K562 (cell line): Measurements from ENCODE around the gene SRMS. TPM values are rescaled to one million over a fixed set of nuclear protein-coding genes. Genes with fewer than 3 reads are reported as not detected.
A peak's percentile ranks its signal among the peaks of the same experiment; 100 is the strongest.

Experiments
- ATAC-seq: fragments of 200-7000 bp; cut with Tn5 transposase; 3 replicates; pipeline ENCODE4 v1.9.1; 2020; ENCODE audit warnings: moderate library complexity
- BruUV-seq: library from RNA; stranded (reverse); fragments of 400-500 nt; replicated peaks from 2 replicates; lab custom pipeline; 2021; lab: Mats Ljungman, UMichigan
- CTCF ChIA-PET: fragments of 300-600 bp; formaldehyde crosslinking; extraction: SDS; loops from one replicate; lab custom pipeline; 2021; ENCODE audit warnings: low intra/inter-chr PET ratio; lab: Yijun Ruan, JAX
- POLR2A ChIA-PET: fragments of 300-600, 350-650 bp; sonication (Branson Sonifier 250); formaldehyde crosslinking; extraction: SDS; loops from one replicate; lab custom pipeline; 2021; ENCODE audit warnings: antibody characterized with exemption, inconsistent platforms; lab: Yijun Ruan, JAX
- DNase-seq, 4 experiments: peaks; one replicate each; pipeline versions ENCODE4 v3.0.0 to v3.0.0-alpha.2; 2011 to 2018; ENCODE audit warnings: low spot score in 3 of 4, mixed read lengths in 3 of 4; ENCODE audit errors: extremely low read depth in 1 of 4
- FAIRE-seq: peaks from 2 replicates; lab custom pipeline; 2011; peaks lifted over from hg19 to GRCh38; lab: Jason Lieb, UNC
- H2AFZ ChIP-seq: 2 replicates; pipeline ENCODE4 v1.6.0; 2011; ENCODE audit warnings: low read depth, low read length, control low read depth, inconsistent platforms
- H3K27ac ChIP-seq: fragments of 200-600 bp; 3 replicates; pipeline ENCODE4 v1.8.0; 2011; ENCODE audit warnings: low read depth, mild to moderate bottlenecking, control low read depth, inconsistent platforms, low read length, moderate library complexity, mixed read lengths; ENCODE audit errors: extremely low read depth
- H3K27me3 ChIP-seq, 2 experiments: fragments of 300-600 bp in 1 of 2; 2 replicates in 1 of 2; 3 replicates in 1 of 2; pipeline versions ENCODE4 v1.6.0 to v1.8.0; 2011; ENCODE audit warnings: inconsistent platforms in 2 of 2, low read length in 2 of 2, mild to moderate bottlenecking in 1 of 2, mixed read lengths in 1 of 2, moderate library complexity in 1 of 2; ENCODE audit not compliant: control insufficient read depth in 2 of 2, insufficient read depth in 2 of 2
- H3K36me3 ChIP-seq: fragments of 300-600 bp; 3 replicates; pipeline ENCODE4 v1.8.0; 2011; ENCODE audit warnings: mild to moderate bottlenecking, low read length, inconsistent platforms; ENCODE audit not compliant: control insufficient read depth, insufficient read depth
- H3K4me1 ChIP-seq, 2 experiments: fragments of 200-600 bp in 1 of 2; replicated peaks in 1 of 2; 2 replicates in 1 of 2; 3 replicates in 1 of 2; pipeline versions ENCODE4 v1.5.1 to v1.8.0; 2011; ENCODE audit warnings: inconsistent platforms in 2 of 2, low read length in 2 of 2, mild to moderate bottlenecking in 1 of 2, mixed read lengths in 1 of 2, moderate library complexity in 1 of 2; ENCODE audit not compliant: control insufficient read depth in 2 of 2, insufficient read depth in 2 of 2
- H3K4me2 ChIP-seq: 2 replicates; pipeline ENCODE4 v1.6.1; 2011; ENCODE audit warnings: low read length, control low read depth, inconsistent platforms, mixed read lengths; ENCODE audit not compliant: insufficient read depth
- H3K4me3 ChIP-seq: fragments of 200-600 bp; sonication (generic), shearing (Covaris generic); 2 replicates; pipeline ENCODE4 v1.5.1; 2016; ENCODE audit warnings: control low read depth, inconsistent platforms
- H3K79me2 ChIP-seq: fragments of 200-600 bp; 3 replicates; pipeline ENCODE4 v1.8.0; 2011; ENCODE audit warnings: low read length, inconsistent platforms; ENCODE audit not compliant: control insufficient read depth, insufficient read depth
- H3K9ac ChIP-seq, 2 experiments: 2 replicates each; pipeline versions ENCODE4 v1.6.0 to v1.6.1; 2011; ENCODE audit warnings: low read depth in 2 of 2, low read length in 2 of 2, control low read depth in 1 of 2, inconsistent platforms in 1 of 2, mild to moderate bottlenecking in 1 of 2, mixed read lengths in 1 of 2; ENCODE audit not compliant: insufficient read depth in 1 of 2
- H3K9me1 ChIP-seq: one replicate; pipeline ENCODE4 v1.6.0; 2011; ENCODE audit warnings: inconsistent platforms, mild to moderate bottlenecking, low read length, moderate library complexity; ENCODE audit not compliant: control insufficient read depth, insufficient read depth
- H3K9me3 ChIP-seq: replicated peaks from 2 replicates; pipeline ENCODE4 v1.5.1; 2011; ENCODE audit warnings: low read depth, low read length, inconsistent platforms; ENCODE audit not compliant: control insufficient read depth, insufficient read depth
- H4K20me1 ChIP-seq: replicated peaks from 2 replicates; pipeline ENCODE4 v1.6.1; 2011; ENCODE audit warnings: low read length, inconsistent platforms, mixed read lengths; ENCODE audit not compliant: control insufficient read depth, insufficient read depth
- CBFA2T3 ChIP-seq: fragments of 450-650 bp; IDR thresholded peaks from 2 replicates; pipeline ENCODE4 v1.6.1; 2017
- EZH2 ChIP-seq: IDR thresholded peaks from 2 replicates; pipeline ENCODE4 v1.6.1; 2012; ENCODE audit warnings: low read depth, mild to moderate bottlenecking, inconsistent platforms, low read length, borderline replicate concordance
- FOXJ3 ChIP-seq: sonication (generic); formaldehyde crosslinking; IDR thresholded peaks from 2 replicates; pipeline ENCODE4 v1.4.0; 2020; ENCODE audit warnings: mild to moderate bottlenecking, missing genetic modification reagents
- KAT7 ChIP-seq: sonication (generic); formaldehyde crosslinking; IDR thresholded peaks from 2 replicates; pipeline ENCODE4 v1.8.0; 2022; ENCODE audit warnings: missing genetic modification reagents, mild to moderate bottlenecking, borderline replicate concordance
- MYNN ChIP-seq, 2 experiments: sonication (generic); formaldehyde crosslinking in 1 of 2; IDR thresholded peaks; 2 replicates each; pipeline versions ENCODE4 v1.5.0 to v1.6.1; 2016 to 2020; ENCODE audit warnings: antibody characterized with exemption in 1 of 2, missing genetic modification reagents in 1 of 2
- NFRKB ChIP-seq: fragments of 450-650 bp; IDR thresholded peaks from 2 replicates; pipeline ENCODE4 v1.6.1; 2016; ENCODE audit warnings: low read depth
- NR2C1 ChIP-seq, 2 experiments: fragments of 450-650 bp; IDR thresholded peaks; 2 replicates each; pipeline ENCODE4 v1.6.1; 2017; ENCODE audit warnings: mild to moderate bottlenecking in 2 of 2, antibody characterized with exemption in 1 of 2, inconsistent platforms in 1 of 2, missing compliant biosample characterization in 1 of 2, missing genetic modification characterization in 1 of 2
- PHF8 ChIP-seq: fragments of 200-600 bp; sonication (generic); IDR thresholded peaks from 2 replicates; pipeline ENCODE4 v1.6.1; 2012; ENCODE audit warnings: mixed run types, mild to moderate bottlenecking, inconsistent platforms, low read length, moderate library complexity, borderline replicate concordance
- POLR2A ChIP-seq: fragments of 450-650 bp; conservative IDR thresholded peaks from 2 replicates; pipeline ENCODE4 v1.6.1; 2016
- SMAD1 ChIP-seq: fragments of 150-350 bp; IDR thresholded peaks from 2 replicates; pipeline ENCODE4 v1.6.1; 2014; ENCODE audit warnings: low read length, low read depth; ENCODE audit not compliant: partially characterized antibody
- SP1 ChIP-seq: sonication (generic); formaldehyde crosslinking; IDR thresholded peaks from 2 replicates; pipeline ENCODE4 v1.8.1; 2022; ENCODE audit warnings: mild to moderate bottlenecking, missing genetic modification reagents
- ZBTB7A ChIP-seq: IDR thresholded peaks from 2 replicates; pipeline ENCODE4 v1.6.1; 2011; ENCODE audit warnings: low read depth, mild to moderate bottlenecking, low read length, moderate library complexity, borderline replicate concordance; ENCODE audit not compliant: control insufficient read depth
- ZNF583 ChIP-seq: fragments of 250-450 bp; sonication (Bioruptor Pico); IDR thresholded peaks from 2 replicates; pipeline ENCODE4 v1.4.0; 2020
- WGBS: fragments of 100-300 bp; shearing (Covaris generic); methylation state at CpG from one replicate; pipeline ENCODE4 v1.1.6; 2016; ENCODE audit warnings: low coverage, mixed read lengths; ENCODE audit not compliant: insufficient coverage; ENCODE audit errors: missing lambda C conversion rate; 5-methylcytosine and 5-hydroxymethylcytosine counted together
- in situ Hi-C: fragments of 300-500 bp; cut with MboI; formaldehyde crosslinking; loops from 4 replicates; pipeline ENCODE4 v1.15.0; 2018; ENCODE audit warnings: inconsistent platforms, mixed read lengths
- intact Hi-C: fragments of 100-400 bp; cut with micrococcal nuclease; formaldehyde crosslinking; loops from 2 replicates; pipeline ENCODE4 v1.14.2; 2022
- polyA plus RNA-seq, 8 experiments: library from polyadenylated mRNA; depleted of rRNA in 4 of 8; stranded (reverse) in 5 of 8; unstranded in 3 of 8; fragments of >200 nt; fragmentation: Nextera tagmentation in 2 of 8; fragmentation: Illumina TruSeq in 1 of 8; extraction: Ambion mirVana in 2 of 8; extraction: Trizol in 1 of 8; gene quantifications; 2 replicates each; pipeline versions ENCODE4 v1.2.1 to v1.2.3, GENCODE V29; 2011 to 2014; ENCODE audit warnings: inconsistent platforms in 1 of 8, missing spikeins in 1 of 8
- total RNA-seq, 7 experiments: library from RNA; depleted of rRNA in 6 of 7; stranded (reverse); fragments of >200 nt in 6 of 7; fragmentation: Illumina TruSeq in 2 of 7; extraction: Trizol in 2 of 7; gene quantifications; 2 replicates each; pipeline versions ENCODE4 v1.2.1 to v1.2.3, GENCODE V29; 2011 to 2021; ENCODE audit warnings: low replicate concordance in 1 of 7
- TF ChIP-seq, protein P1 (sequence below), 2 experiments: fragments of 450-650 bp; IDR thresholded peaks; 2 replicates each; pipeline ENCODE4 v1.6.1; 2016; ENCODE audit warnings: mild to moderate bottlenecking in 2 of 2, borderline replicate concordance in 1 of 2, low read depth in 1 of 2, moderate library complexity in 1 of 2

SRMS gene
- total and polyA plus RNA-seq, 9 of the 15 experiments (the other 6 are each of a cell fraction or from before 2014, with no cell fraction given), result 0.07 TPM; not detected in 8

DNA sequence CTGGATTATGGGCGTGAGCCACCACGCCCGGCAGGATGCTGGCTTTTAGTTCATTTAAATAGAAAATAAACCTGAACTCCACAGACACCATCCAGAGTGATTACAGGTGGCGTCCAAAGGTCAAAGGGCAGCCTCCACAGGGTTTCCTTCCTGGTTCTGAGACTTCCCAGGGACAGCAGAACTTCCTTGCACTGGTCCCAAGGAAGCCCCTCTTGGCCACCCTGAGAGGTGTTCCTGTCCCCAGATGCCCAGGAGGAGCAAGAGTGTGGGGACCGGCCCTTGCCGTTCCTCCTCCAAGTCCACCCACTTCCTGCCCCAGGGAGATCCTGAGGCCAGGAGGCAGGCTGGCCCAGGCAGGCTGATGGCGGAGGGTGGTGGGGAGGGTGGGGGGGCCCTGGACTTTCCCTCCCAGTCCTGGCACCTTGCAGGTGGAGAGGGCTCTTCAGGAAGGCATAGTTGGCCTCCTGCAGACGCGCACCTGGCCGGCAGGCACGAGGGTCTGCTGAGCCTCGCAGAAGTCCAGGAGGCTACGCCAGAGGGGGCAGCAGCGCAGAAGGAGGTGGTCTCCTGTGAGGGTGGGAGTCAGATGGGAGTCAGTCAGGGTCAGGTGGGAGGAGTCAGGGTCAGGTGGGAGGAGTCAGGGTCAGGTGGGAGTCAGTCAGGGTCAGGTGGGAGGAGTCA is 11.4 kb upstream of the SRMS start:
- DNase-seq (no peak), FAIRE-seq (no peak), ATAC-seq (no peak)
- BruUV-seq, result no TSS peak
- Histone ChIP-seq H3K27ac (no peak overlapping the region), H4K20me1 (no peaks in the 10 kb centered on the region), H3K9ac (no peak overlapping the region), H2AFZ (no peak overlapping the region), H3K9me3 (no peaks in the 10 kb centered on the region), H3K4me3 (no peak overlapping the region), H3K79me2 (no peaks in the 10 kb centered on the region), H3K4me2 (no peak overlapping the region), H3K27me3 (0 out of 5 replicates have a peak, but pooled peaks cover 0 to 6% of the 10 kb centered on the region in 2 experiments), H3K36me3 (no peaks in the 10 kb centered on the region), H3K4me1 (peaks cover 5 to 85% of the 10 kb centered on the region in 2 experiments; a peak in 4 of 5 replicates), H3K9me1 (no peaks in the 10 kb centered on the region)
- intact Hi-C loops, result loop anchor here (10.0 kb wide), 1 partner anchor 306 kb away; the partner anchor contains the start of genes ABHD16B and TPD52L2
- WGBS, result 73% methylated on average over 11 of the region's 14 CpGs
- in situ Hi-C loops, result no loop called here
- ChIA-PET CTCF (no interaction called here), POLR2A (interaction anchor here (0.8 kb wide), 1 partner anchor 20 kb away, joined by 3 read pairs; no protein-coding TSS in a partner anchor)
- no peak for TF ChIP-seq NFRKB
- no peak for TF ChIP-seq ZNF583 (CRISPR knock-in tag)
- TF ChIP-seq, protein P1, sequence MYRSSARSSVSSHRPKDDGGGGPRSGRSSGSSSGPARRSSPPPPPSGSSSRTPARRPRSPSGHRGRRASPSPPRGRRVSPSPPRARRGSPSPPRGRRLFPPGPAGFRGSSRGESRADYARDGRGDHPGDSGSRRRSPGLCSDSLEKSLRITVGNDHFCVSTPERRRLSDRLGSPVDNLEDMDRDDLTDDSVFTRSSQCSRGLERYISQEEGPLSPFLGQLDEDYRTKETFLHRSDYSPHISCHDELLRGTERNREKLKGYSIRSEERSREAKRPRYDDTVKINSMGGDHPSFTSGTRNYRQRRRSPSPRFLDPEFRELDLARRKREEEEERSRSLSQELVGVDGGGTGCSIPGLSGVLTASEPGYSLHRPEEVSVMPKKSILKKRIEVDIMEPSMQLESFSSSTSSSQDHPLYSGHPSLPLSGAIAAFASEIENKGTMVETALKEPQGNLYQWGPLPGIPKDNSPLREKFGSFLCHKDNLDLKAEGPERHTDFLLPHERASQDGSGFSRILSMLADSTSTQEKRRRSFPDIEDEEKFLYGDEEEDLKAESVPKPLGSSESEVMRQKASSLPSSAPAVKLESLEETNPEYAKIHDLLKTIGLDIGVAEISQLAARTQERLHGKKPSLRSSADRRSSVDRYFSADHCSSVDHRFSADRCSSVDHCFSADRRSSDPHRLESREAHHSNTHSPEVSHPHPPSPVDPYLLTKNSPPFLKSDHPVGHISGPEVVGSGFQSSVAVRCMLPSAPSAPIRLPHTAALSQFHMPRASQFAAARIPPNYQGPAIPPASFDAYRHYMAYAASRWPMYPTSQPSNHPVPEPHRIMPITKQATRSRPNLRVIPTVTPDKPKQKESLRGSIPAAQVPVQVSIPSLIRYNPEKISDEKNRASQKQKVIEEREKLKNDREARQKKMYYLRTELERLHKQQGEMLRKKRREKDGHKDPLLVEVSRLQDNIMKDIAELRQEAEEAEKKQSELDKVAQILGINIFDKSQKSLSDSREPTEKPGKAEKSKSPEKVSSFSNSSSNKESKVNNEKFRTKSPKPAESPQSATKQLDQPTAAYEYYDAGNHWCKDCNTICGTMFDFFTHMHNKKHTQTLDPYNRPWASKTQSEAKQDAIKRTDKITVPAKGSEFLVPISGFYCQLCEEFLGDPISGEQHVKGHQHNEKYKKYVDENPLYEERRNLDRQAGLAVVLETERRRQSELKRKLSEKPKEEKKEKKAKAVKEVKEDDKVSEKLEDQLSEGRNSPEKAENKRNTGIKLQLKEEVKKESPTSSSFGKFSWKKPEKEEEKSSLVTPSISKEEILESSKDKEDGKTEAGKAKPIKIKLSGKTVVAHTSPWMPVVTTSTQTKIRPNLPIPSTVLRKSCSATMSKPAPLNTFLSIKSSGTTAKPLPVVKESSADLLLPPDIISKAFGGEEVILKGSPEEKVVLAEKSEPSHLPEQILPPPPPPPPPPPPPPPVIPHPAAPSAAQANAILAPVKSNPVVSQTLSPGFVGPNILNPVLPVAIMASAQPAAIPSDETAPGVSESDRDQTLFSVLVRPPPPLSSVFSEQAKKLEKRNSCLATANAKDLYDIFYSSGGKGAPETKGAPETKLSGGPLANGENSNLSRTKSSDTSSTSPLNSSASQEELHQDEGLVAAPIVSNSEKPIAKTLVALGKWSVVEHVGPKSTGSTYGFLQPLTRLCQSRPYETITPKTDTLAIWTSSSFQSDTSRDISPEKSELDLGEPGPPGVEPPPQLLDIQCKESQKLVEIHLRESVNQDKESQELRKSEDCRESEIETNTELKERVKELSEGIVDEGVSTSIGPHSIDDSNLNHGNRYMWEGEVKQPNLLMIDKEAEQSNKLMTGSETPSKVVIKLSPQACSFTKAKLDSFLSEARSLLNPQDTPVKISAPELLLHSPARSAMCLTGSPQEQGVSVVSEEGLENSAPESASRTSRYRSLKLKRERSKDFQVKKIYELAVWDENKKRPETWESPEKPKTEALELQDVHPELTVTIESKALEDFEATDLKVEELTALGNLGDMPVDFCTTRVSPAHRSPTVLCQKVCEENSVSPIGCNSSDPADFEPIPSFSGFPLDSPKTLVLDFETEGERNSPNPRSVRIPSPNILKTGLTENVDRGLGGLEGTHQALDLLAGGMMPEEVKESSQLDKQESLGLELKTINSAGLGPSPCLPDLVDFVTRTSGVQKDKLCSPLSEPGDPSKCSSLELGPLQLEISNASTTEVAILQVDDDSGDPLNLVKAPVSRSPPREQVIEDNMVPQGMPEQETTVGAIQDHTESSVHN (IDR thresholded peaks at IDR 0.05; ENCODE audit: borderline replicate concordance in 1 of 2, low read depth in 1 of 2), result no peak
- no peak for TF ChIP-seq PHF8
- TF ChIP-seq MYNN (IDR thresholded peaks at IDR 0.05), result no peak
- no peak for TF ChIP-seq MYNN (CRISPR knock-in tag; IDR thresholded peaks at IDR 0.05)
- no peak for TF ChIP-seq POLR2A
- no peak for TF ChIP-seq SMAD1
- TF ChIP-seq FOXJ3, result no peak
- TF ChIP-seq NR2C1 (IDR thresholded peaks at IDR 0.05), result peak; percentile 51
- TF ChIP-seq NR2C1 (tag; IDR thresholded peaks at IDR 0.05), result 0 out of 2 replicates have a peak, but pooled peaks have one; percentile 31
- no peak for TF ChIP-seq CBFA2T3
- TF ChIP-seq EZH2, result no peak
- no peak for TF ChIP-seq KAT7 (CRISPR knock-in tag)
- 0 out of 2 replicates have a peak, but pooled peaks have one; percentile 9 for TF ChIP-seq ZBTB7A
- TF ChIP-seq SP1 (CRISPR knock-in tag), result peak; percentile 46; the same call in 1 of the 2 replicates
